HG02981 (cell line): ENCODE measurements around the gene STX1B.
A peak's percentile ranks its signal among the peaks of the same experiment; 100 is the strongest.

Experiments
- ATAC-seq: cut with Tn5 transposase; IDR thresholded peaks from one replicate; pipeline ENCODE4 v1.9.1; 2021; ENCODE audit warnings: mild to moderate bottlenecking, moderate library complexity; ENCODE audit not compliant: unreplicated experiment

STX1B gene

GRCh38 chr16:30996985-30997724 is 13.3 kb downstream of the STX1B start:
- ATAC-seq: peak; percentile 83

DNA sequence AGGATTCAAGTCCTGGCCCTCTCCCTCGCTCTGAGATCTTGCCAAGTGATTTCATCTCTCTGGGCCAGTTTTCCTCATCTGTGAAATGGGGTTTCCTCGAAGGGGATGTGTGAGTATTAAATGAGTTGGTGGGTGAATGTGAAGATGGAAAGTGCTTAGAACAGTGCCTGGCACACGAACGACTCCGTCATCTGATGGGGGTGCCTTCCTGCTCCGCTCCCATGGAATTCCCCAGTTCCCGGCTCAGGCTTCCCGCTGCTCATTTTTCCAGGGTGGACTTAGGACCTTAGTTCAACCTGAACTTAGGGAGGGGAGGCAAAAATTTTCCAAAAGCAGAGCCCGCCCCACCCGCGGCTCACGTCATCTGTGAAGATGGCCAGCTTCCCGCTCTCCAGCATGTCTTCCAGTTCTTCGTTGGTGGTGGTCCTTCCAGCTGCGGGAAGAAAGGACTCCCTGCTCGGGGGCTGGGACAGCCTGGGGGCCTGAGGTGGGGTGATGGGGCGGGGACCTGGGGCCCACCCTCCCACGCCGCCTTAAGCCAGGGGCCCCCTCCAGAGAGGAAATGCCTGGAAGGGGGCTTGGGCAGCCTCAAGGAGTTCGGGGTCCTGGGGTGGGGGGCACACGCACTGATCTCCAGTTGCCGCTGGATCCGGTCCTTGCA is 14.0 kb downstream of the STX1B start:
- ATAC-seq: no peak

DNA sequence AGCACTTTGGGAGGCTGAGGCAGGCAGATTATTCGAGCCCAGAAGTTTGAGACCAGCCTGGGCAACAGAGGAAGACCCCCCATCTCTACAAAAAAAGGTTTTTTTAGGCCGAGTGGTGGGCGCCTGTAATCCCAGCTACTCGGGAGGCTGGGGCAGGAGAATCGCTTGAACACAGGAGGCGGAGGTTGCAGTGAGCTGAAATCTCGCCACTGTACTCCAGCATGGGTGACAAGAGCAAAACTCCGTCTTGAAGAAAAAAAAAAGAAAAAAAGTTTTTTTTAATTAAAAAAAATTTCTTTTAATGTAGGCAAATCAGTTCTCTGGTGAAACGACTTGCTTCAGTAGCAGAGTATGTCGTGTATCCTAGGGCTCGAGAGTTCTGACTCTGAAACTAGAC is 14.5 kb downstream of the STX1B start:
- no peak for ATAC-seq

GRCh38 chr16:30992931-30993816 is 17.3 kb downstream of the STX1B start:
- no peak for ATAC-seq

GRCh38 chr16:30992276-30992780 is 18.1 kb downstream of the STX1B start:
- no peak for ATAC-seq

DNA sequence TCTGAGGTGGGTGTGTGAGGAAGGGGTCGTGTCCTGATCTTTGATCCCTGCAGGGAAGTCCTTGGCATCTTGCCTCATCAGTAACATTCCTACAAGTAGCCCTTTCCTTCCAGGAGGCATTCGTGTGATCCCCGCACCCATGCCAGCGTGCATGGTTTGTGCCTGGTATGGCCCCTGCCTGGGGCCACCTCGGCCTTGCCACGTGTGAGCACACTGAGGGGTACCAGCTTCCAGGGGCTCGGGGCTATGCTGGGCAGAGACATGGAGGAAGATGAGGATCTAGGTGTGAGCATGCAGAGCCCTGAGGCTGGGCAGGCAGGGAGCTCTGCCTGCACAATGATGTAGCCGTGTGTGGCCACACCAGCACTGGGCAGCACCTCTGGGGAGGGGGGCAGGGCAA is 19.4 kb downstream of the STX1B start:
- no peak for ATAC-seq

DNA sequence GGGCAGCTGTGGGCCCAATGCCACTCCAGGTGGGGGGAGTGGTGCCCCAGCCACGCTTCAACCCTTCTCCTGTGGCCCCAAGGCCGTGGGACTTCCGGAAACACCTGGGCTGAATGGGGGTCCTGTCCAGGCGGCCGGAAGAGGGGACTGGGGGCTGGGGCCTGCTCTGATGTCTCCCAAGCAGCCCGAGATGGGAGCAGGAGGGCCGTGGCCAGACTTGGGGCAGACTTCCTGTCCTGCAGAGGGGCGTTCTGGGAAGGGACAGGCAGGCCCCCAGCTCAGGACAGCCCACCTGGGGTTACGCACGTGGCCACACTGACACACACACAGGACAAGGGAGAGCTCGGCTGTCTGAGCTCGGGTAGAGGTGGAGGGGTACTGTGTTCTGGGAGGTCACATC is 20.3 kb downstream of the STX1B start:
- no peak for ATAC-seq

GRCh38 chr16:30989469-30990047 is 20.9 kb downstream of the STX1B start:
- no peak for ATAC-seq

- no peak for ATAC-seq
Observed at GRCh38 chr16:30987581-30988190, 22.8 kb downstream of the STX1B start.

- ATAC-seq: no peak
Observed at GRCh38 chr16:30986129-30986991, 24.1 kb downstream of the STX1B start.

- no peak for ATAC-seq
Observed at GRCh38 chr16:30985401-30986128, 24.9 kb downstream of the STX1B start.

- ATAC-seq: peak; percentile 44
Observed at GRCh38 chr16:30984669-30985400, 25.6 kb downstream of the STX1B start, which contains the start of gene HSD3B7. Gene HSD3B7 (plus strand): TSS chr16:30985207. CDS start chr16:30985659, 452 bp downstream.

GRCh38 chr16:30983898-30984610 is 26.4 kb downstream of the STX1B start:
- no peak for ATAC-seq

DNA sequence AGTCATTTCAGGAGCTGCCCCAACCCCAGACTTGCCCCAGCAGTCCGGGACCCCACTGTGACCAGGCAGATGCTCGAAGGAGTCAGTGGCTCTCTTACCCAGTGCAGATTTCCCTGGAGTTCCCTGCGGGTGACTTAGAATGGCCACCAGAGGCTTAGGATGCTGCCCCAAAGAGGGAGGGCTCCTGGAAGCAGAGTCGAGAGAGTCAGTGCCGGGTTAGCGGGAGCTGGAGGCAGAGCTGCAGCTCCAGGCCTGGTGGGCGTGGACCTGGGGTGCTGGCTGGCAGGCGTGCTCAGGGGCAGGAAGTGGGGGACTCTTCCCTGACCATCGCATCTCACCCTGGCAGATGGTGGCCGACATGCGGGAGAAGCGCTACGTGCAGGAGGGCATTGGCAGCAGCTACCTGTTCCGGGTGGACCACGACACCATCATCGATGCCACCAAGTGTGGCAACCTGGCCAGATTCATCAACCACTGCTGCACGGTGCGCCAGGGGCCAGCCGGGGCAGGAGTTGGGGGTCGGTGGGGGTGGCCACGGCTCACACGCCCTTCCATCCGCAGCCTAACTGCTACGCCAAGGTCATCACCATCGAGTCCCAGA is 27.0 kb downstream of the STX1B start:
- ATAC-seq: no peak

GRCh38 chr16:30982548-30983288 is 27.7 kb downstream of the STX1B start:
- no peak for ATAC-seq

DNA sequence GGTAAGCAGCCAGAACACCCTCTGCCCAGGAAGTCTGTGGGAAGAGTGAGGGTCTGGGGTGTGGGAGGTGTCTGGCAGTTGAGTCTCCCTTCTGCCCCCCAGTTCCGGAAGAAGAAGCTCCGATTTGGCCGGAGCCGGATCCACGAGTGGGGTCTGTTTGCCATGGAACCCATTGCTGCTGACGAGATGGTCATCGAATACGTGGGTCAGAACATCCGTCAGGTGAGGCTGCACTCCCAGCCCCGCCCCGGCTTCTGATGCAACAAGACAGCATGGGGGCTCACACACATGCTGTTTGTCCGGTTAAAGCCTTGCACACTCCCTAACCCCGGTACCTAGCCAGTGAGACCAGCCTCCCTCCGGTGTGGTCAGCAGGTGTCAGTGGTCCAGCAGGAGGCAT is 29.5 kb downstream of the STX1B start:
- no peak for ATAC-seq
